GM19043 (cell line): ENCODE measurements around the gene CT55.
"Not testable (repeated sequence)": the region's sequence is repeated elsewhere in the genome, so short reads cannot be mapped to it uniquely, and the experiment has no call there.

Experiments
- ATAC-seq: cut with Tn5 transposase; IDR thresholded peaks from one replicate; pipeline ENCODE4 v1.9.1; 2021; ENCODE audit warnings: low read depth; ENCODE audit not compliant: unreplicated experiment

The CT55 gene, protein sequence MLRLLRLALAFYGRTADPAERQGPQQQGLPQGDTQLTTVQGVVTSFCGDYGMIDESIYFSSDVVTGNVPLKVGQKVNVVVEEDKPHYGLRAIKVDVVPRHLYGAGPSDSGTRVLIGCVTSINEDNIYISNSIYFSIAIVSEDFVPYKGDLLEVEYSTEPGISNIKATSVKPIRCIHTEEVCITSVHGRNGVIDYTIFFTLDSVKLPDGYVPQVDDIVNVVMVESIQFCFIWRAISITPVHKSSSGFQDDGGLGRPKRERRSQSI

GRCh38 chrX:135170877-135171519, at the start of gene CT55:
TSS of gene CT55 (minus strand) at chrX:135171398. CDS start at chrX:135171171, 227 bp downstream.
- no peak for ATAC-seq

DNA sequence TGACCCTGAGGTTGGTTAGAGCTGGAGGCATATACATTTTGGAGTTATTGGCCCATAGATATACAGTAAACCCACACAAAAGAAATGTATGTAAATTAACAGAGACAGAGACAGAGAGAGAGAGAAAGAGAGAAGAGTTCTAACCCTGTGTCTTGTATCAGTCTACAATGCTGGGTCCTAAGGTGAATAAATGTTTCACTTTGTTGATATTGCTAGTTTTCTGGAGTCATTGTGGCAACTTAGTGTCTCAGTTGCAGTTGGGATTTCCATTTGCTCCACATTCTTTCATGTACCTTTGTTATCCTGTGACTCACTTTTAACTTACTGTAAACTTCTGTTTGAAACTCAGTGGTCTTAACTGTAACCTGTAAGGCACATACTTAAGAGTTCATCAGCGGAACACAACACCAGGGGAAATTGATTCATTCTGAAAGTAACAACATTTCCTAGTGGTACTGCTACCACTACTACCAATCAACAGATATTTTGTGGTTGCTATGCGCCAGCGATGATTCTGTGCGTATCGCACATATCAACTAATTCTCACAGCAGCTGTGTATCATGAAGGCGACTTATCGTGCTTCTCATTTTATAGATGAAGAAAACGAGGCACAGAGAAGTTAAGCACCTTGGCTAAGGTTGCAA, 42.1 kb upstream of the CT55 start:
- peak; percentile 86 for ATAC-seq

DNA sequence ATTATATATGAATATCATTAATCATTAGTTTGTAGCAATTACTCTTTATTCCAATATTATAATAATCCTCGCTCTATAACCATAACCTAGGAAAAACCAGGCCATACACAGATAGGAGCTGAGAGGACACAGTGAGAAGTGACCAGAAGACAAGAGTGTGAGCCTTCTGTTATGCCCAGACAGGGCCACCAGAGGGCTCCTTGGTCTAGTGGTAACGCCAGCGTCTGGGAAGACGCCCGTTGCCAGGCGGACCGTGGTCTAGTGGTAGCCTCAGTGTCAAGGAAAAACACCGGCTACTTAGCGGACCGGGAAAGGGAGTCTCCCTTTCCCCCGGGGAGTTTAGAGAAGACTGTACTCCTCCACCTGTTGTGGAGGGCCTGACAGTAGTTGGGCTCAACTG, 35.2 kb upstream of the CT55 start:
- not testable (repeated sequence) for ATAC-seq

GRCh38 chrX:135200297-135200696, 29.1 kb upstream of the CT55 start:
- ATAC-seq = no peak

- ATAC-seq = no peak
Measured at GRCh38 chrX:135194684-135195083, 23.5 kb upstream of the CT55 start.

- ATAC-seq = no peak
Measured at GRCh38 chrX:135193740-135194139, 22.5 kb upstream of the CT55 start.

- no peak for ATAC-seq
Measured at GRCh38 chrX:135191838-135192237, 20.6 kb upstream of the CT55 start.

DNA sequence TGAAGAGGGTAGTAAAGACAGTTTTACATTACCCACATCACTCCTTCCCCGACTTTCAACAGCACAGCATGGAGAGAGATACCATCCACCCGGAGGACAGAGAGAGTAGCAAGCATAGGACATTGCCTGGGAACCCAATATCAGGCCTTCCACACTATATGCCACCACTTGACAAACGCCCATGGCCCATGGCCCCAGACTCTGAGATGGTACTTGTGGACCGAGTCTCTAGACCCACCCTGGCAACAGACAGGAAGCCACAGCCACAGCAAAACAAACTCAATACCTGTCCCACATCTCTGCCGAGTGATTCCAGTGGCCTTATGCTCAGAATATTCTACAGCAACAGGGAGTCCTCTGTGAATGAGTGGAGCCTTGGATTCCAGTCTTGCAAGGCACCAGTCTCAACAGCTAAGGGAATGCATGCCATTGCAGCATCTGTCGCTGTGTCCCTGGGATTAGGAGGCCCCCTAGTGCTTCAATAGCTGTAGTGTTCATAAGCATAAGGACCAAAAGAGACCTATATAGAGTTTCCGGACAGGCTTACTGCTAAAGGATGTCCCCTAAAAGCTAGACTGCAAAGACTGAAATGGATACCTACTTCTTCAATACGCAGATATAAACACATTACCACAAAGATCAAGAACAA, 14.7 kb upstream of the CT55 start:
- peak; percentile 75 for ATAC-seq

- no peak for ATAC-seq
Measured at GRCh38 chrX:135178636-135179035, 7.4 kb upstream of the CT55 start.

- ATAC-seq = no peak
Measured at GRCh38 chrX:135170468-135170867, 730 bp downstream of the CT55 start.

DNA sequence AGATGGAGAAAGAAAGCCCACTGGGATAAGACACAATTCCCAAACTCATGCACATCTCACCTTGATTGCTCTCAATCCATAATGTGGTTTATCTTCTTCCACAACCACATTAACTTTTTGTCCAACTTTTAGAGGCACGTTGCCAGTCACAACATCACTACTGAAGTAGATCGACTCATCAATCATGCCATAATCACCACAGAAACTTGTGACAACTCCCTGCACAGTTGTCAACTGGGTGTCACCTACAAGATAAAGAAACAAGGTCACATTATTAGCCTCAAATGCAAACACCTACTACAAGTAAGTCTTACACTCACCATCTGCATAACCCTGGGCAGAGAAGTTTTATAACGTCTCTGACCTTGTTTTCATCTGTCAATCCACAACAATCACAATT, 1.7 kb downstream of the CT55 start:
- ATAC-seq = not testable (repeated sequence)

DNA sequence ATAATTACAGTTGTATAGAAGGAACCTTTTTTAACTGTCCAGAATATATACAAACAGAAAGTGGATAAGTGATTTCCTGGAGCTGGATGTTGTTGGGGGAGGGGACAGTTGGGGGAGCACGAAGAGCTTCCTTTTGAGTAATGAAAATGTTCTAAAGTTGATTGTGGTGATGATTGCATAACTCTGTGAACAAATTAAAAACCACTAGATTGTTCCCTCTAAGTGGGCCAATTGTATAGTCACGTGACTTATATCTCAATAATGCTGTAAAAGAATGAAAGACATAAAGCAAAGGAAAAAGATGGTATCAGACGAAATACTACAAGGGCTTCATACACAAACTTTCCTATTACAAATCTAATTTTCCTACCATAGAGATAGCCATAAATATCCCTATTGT, 2.7 kb downstream of the CT55 start:
- no peak for ATAC-seq

DNA sequence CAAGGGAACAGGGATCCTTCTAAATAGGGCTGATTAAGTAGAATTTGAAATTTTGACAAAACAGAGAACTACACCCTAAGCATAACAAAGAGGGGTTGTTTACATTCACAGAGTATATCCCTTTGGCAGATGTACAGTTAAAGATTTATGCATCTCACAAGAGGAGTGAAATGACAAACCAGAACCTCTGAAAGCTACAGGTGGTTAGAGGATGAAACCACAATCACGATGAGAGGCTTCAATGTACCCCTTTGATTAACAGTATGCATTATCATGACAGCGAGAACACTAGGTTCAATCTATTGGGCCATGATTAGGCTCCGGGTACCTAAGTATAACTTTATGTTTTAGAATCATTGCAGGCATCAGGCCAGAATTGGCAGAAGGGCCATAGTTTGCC, 16.5 kb downstream of the CT55 start:
- not testable (repeated sequence) for ATAC-seq

- ATAC-seq = not testable (repeated sequence)
Measured at GRCh38 chrX:135126145-135126544, 45.1 kb downstream of the CT55 start.

- not testable (repeated sequence) for ATAC-seq
Measured at GRCh38 chrX:135120056-135120576, 51.1 kb downstream of the CT55 start, which contains the start of gene ETDB. TSS of gene ETDB (minus strand) at chrX:135120526. CDS start at chrX:135119261, 1,265 bp downstream.

DNA sequence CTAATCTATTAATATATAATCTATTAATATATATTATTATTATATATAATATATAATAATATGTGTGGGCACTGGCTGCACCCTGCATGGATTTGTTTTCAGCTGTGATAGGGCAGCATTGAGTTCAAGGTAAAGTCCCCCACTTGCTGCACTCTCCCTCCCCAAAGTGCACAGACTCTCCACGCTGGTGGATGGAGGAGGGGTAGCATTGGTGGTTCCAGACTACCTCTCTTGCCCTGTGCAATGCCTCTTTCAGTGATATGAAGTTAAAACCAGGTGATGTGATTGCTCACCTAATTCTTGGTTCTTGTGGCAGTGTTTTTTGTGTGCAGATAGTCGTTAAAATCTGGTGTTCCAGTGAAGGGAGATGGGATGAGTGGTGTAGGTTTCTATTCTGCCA, 55.1 kb downstream of the CT55 start:
- ATAC-seq = not testable (repeated sequence)

DNA sequence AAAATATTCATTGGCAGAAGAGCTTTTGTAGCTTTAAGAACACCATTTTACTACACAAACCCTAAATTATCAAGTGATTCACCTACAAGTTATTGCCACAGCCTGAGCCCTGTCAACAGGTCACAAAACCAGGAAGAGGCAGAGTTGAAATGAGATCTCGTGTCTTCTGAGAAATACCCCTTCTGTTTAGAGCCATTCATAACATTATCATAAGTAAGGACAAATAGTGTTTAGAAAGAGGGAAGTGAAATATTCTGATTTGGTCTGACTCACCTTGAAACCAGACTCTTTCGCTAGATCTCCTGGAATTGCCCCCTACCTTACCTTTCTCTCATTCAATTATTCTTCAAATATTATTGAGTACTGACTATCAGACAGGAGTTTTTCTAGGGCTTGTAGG, 56.8 kb downstream of the CT55 start:
- ATAC-seq = peak; percentile 95

- no peak for ATAC-seq
Measured at GRCh38 chrX:135112743-135113142, 58.5 kb downstream of the CT55 start.

DNA sequence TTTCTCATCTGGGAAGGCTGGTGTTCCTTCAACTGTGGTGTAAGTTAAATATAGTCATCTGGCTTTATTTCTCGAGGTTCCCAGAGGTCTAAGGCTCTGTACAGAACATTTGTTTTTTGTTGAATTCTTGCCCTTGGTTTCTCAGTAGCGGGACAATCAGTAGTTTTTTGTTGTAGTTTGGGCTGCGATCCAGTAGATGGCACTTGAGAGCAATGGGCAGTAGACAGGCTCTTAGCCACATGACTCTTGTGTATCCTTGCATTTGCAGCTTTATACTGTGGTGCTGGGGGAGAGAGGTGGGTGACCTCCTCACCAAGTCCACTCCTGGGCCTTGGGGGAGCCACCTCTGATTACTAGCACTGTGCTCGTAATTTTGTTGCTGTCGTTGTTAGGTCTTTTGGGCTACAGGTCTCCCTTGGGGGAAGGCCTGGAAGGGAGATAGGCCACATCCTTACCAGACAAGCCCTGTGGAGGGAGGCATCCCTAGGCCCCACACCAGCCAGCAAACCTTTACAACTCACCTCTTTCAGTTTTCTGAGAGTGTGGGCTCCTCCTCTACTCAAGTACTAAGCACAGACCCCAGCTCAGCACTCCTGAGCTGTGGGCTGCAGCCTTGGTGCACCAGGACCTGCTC, 59.0 kb downstream of the CT55 start:
- no peak for ATAC-seq

DNA sequence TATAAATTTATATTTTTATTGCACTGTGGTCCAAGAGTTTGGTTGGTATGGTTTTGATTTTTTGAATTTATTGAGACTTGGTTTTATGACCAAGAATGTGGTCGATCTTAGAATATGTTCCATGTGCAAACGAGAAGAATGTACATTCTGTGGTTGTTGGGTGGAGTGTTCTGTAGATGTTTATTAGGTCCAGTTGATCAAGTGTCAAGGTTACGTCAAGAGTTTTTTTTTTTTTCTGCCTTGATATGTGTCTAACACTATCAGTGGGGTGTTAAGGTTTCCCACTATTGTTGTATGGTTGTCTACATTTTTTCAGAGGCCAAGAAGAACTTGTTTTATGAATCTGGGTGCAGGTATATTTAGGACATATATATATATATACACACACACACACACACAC, 61.6 kb downstream of the CT55 start:
- ATAC-seq = no peak
